ENCODE measurements around the gene IDH3G. TPM values are rescaled to one million over a fixed set of nuclear protein-coding genes. Genes with fewer than 3 reads are reported as not detected.

Gene IDH3G
- polyA plus RNA-seq, 3 donors: 115 to 201 (median 130) TPM

DNA sequence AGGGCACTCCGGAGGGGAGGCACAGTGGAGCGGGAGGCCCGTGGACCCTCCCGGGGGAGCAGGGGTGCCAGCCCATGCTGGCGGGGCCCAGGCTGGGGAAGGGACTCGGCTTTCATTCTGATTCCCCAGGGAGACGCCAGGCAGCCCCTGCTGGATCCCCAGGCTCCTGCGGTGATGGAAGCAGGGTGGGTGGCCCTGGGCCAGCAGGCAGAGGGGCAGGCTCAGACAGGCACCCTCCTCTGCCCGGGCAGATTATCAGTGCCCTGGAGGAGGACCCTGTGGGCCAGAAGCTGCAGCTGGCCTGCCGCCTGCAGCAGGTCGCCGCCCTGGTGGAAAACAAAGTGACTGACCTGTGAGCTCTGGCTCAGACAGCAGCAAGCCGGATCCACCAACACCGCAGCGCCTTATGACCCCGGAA, 15.5 kb downstream of the IDH3G start:
- H3K4me1 ChIP-seq (ENCODE audit: control insufficient read depth in 1 of 2, insufficient read depth in 2 of 2, low read length in 2 of 2): no peaks in the 10 kb centered on the region

DNA sequence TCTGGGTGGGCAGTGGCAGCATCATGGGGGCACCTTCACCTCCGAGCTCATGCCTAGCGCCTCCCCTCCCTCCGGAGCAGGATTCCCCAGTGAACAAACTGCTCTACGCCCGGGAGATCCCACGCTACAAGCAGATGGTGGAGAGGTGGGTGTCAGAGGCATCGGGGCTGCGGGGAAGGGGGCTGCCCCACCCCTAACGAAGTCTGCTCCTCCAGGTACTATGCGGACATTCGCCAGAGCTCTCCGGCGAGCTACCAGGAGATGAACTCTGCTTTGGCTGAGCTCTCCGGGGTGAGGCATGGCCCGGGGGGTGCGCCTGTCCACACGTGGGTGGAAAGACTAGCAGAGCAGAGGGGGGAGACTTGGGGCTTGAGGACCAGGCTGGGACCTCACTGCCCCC, 16.0 kb downstream of the IDH3G start:
- Mint-ChIP-seq H3K9me3 (peaks cover 0 to 13% (median 2%) of the 10 kb centered on the region in 7 donors), H3K27me3 (ENCODE audit: low read depth in 3 of 3) (peaks cover 15 to 26% (median 15%) of the 10 kb centered on the region in 3 donors), H3K4me1 (no peaks in the 10 kb centered on the region), H3K4me3 (no peak overlapping the region), H3K27ac (no peak overlapping the region), H3K36me3 (no peaks in the 10 kb centered on the region)
- Histone ChIP-seq H3K36me3 (replicated peaks in 1 of 2; ENCODE audit: control insufficient read depth in 1 of 2, insufficient read depth in 2 of 2, low read length in 2 of 2) (no peaks in the 10 kb centered on the region), H3K4me2 (replicated peaks; ENCODE audit: extremely low read depth, low read length, poor library complexity, severe bottlenecking) (no peak overlapping the region), H3K27me3 (ENCODE audit: control insufficient read depth in 2 of 2, insufficient read depth in 2 of 2, low read length in 2 of 2) (peaks cover 0 to 23% of the 10 kb centered on the region in 2 donors), H3K4me1 (ENCODE audit: control insufficient read depth in 1 of 2, insufficient read depth in 2 of 2, low read length in 2 of 2) (no peaks in the 10 kb centered on the region), H3K27ac (ENCODE audit: low read depth in 1 of 2, low read length in 2 of 2) (no peak overlapping the region), H3K9ac (ENCODE audit: insufficient read depth, low read length, poor library complexity, severe bottlenecking) (no peak overlapping the region), H3K4me3 (replicated peaks in 1 of 3; ENCODE audit: low read depth in 2 of 3, low read length in 3 of 3) (no peak overlapping the region), H3K79me2 (ENCODE audit: insufficient read depth, low read length) (no peaks in the 10 kb centered on the region), H2AFZ (ENCODE audit: insufficient read depth, low read depth, low read length, poor library complexity, severe bottlenecking) (no peak overlapping the region), H4K20me1 (ENCODE audit: insufficient read depth, low read length) (no peaks in the 10 kb centered on the region), H3K9me3 (replicated peaks in 1 of 2; ENCODE audit: control insufficient read depth in 1 of 2, insufficient read depth in 1 of 2, low read length in 2 of 2) (no peaks in the 10 kb centered on the region)
- 92% methylated on average over 2 of the region's 17 CpGs for WGBS (ENCODE audit: insufficient coverage)
- TF ChIP-seq, protein P1, sequence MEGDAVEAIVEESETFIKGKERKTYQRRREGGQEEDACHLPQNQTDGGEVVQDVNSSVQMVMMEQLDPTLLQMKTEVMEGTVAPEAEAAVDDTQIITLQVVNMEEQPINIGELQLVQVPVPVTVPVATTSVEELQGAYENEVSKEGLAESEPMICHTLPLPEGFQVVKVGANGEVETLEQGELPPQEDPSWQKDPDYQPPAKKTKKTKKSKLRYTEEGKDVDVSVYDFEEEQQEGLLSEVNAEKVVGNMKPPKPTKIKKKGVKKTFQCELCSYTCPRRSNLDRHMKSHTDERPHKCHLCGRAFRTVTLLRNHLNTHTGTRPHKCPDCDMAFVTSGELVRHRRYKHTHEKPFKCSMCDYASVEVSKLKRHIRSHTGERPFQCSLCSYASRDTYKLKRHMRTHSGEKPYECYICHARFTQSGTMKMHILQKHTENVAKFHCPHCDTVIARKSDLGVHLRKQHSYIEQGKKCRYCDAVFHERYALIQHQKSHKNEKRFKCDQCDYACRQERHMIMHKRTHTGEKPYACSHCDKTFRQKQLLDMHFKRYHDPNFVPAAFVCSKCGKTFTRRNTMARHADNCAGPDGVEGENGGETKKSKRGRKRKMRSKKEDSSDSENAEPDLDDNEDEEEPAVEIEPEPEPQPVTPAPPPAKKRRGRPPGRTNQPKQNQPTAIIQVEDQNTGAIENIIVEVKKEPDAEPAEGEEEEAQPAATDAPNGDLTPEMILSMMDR (IDR thresholded peaks at IDR 0.05): no peak
- intact Hi-C loops (cut with micrococcal nuclease): no loop called here
- no peak for DNase-seq

More for the DNA sequence above, 15.5 kb downstream of the IDH3G start:
- TF ChIP-seq, protein P1 (IDR thresholded peaks at IDR 0.05): no peak
- H3K79me2 ChIP-seq (ENCODE audit: insufficient read depth, low read length): no peaks in the 10 kb centered on the region
- Mint-ChIP-seq H3K9me3 (peaks cover 0 to 13% (median 2%) of the 10 kb centered on the region in 7 donors), H3K4me3 (no peak overlapping the region), H3K36me3 (no peaks in the 10 kb centered on the region), H3K4me1 (no peaks in the 10 kb centered on the region), H3K27me3 (ENCODE audit: low read depth in 3 of 3) (peaks cover 15 to 26% (median 18%) of the 10 kb centered on the region in 3 donors), H3K27ac (no peak overlapping the region)
- no peaks in the 10 kb centered on the region for H4K20me1 ChIP-seq (ENCODE audit: insufficient read depth, low read length)
- H3K4me3 ChIP-seq (replicated peaks in 1 of 3; ENCODE audit: low read depth in 2 of 3, low read length in 3 of 3): no peak overlapping the region
- intact Hi-C loops (cut with micrococcal nuclease): no loop called here
- no peak overlapping the region for H3K4me2 ChIP-seq (replicated peaks; ENCODE audit: extremely low read depth, low read length, poor library complexity, severe bottlenecking)
- H2AFZ ChIP-seq (ENCODE audit: insufficient read depth, low read depth, low read length, poor library complexity, severe bottlenecking): no peak overlapping the region
- H3K36me3 ChIP-seq (replicated peaks in 1 of 2; ENCODE audit: control insufficient read depth in 1 of 2, insufficient read depth in 2 of 2, low read length in 2 of 2): no peaks in the 10 kb centered on the region
- 96% methylated on average over 5 of the region's 16 CpGs for WGBS (ENCODE audit: insufficient coverage)
- H3K9ac ChIP-seq (ENCODE audit: insufficient read depth, low read length, poor library complexity, severe bottlenecking): no peak overlapping the region
- no peak for DNase-seq
- H3K27ac ChIP-seq (ENCODE audit: low read depth in 1 of 2, low read length in 2 of 2): no peak overlapping the region
- H3K9me3 ChIP-seq (replicated peaks in 1 of 2; ENCODE audit: control insufficient read depth in 1 of 2, insufficient read depth in 1 of 2, low read length in 2 of 2): no peaks in the 10 kb centered on the region
- H3K27me3 ChIP-seq (ENCODE audit: control insufficient read depth in 2 of 2, insufficient read depth in 2 of 2, low read length in 2 of 2): peaks cover 0 to 23% of the 10 kb centered on the region in 2 donors
